HepG2 (cell line): ENCODE measurements around the gene HPCAL1. TPM values are rescaled to one million over a fixed set of nuclear protein-coding genes. Genes with fewer than 3 reads are reported as not detected.
A peak's percentile ranks its signal among the peaks of the same experiment; 100 is the strongest.

Experiments used
- ATF7 ChIP-seq, 2 experiments: fragments of 450-650 bp in 1 of 2; sonication (generic) in 1 of 2; formaldehyde crosslinking in 1 of 2; IDR thresholded peaks; 2 replicates each; pipeline versions ENCODE4 v1.4.0 to v1.6.1; 2016 to 2020; ENCODE audit warnings: antibody characterized with exemption in 1 of 2, mild to moderate bottlenecking in 1 of 2, missing genetic modification reagents in 1 of 2
- CEBPG ChIP-seq: IDR thresholded peaks from 2 replicates; pipeline ENCODE4 v1.6.1; 2016
- FOXP1 ChIP-seq, 2 experiments: fragments of 450-650 bp in 1 of 2; IDR thresholded peaks; 2 replicates each; pipeline ENCODE4 v1.6.1; 2017 to 2018; ENCODE audit warnings: antibody characterized with exemption in 1 of 2
- HCFC1 ChIP-seq: fragments of 150-350 bp; IDR thresholded peaks from 2 replicates; pipeline ENCODE4 v1.6.1; 2014; ENCODE audit warnings: low read depth, low read length
- HDAC2 ChIP-seq: sonication (generic); formaldehyde crosslinking; IDR thresholded peaks from 2 replicates; pipeline ENCODE4 v1.4.0; 2020; ENCODE audit warnings: missing genetic modification reagents
- PBX2 ChIP-seq: IDR thresholded peaks from 2 replicates; pipeline ENCODE4 v1.6.1; 2016; ENCODE audit warnings: control low read depth
- SATB2 ChIP-seq: sonication (generic); formaldehyde crosslinking; IDR thresholded peaks from 2 replicates; pipeline ENCODE4 v1.5.0; 2020; ENCODE audit warnings: missing genetic modification reagents
- ZBTB40 ChIP-seq, 2 experiments: fragments of 450-650 bp in 1 of 2; sonication (generic) in 1 of 2; formaldehyde crosslinking in 1 of 2; IDR thresholded peaks; 2 replicates each; pipeline versions ENCODE4 v1.6.1 to v1.8.0; 2016 to 2022; ENCODE audit warnings: antibody characterized with exemption in 1 of 2, mild to moderate bottlenecking in 1 of 2, missing genetic modification reagents in 1 of 2
- ZNF30 ChIP-seq: sonication (generic); formaldehyde crosslinking; IDR thresholded peaks from 2 replicates; pipeline ENCODE4 v1.5.0; 2020; ENCODE audit warnings: mild to moderate bottlenecking, missing genetic modification reagents
- ZNF326 ChIP-seq: sonication (generic); formaldehyde crosslinking; IDR thresholded peaks from 2 replicates; pipeline ENCODE4 v1.4.0; 2020; ENCODE audit warnings: missing genetic modification reagents, borderline replicate concordance
- ZNF577 ChIP-seq: sonication (generic); formaldehyde crosslinking; IDR thresholded peaks from 2 replicates; pipeline ENCODE4 v1.4.0; 2020; ENCODE audit warnings: mild to moderate bottlenecking, low read depth, missing genetic modification reagents, borderline replicate concordance
- ZNF713 ChIP-seq: sonication (generic); formaldehyde crosslinking; IDR thresholded peaks from 2 replicates; pipeline ENCODE4 v1.4.0; 2020; ENCODE audit warnings: mild to moderate bottlenecking, missing genetic modification reagents
- ZNF792 ChIP-seq: IDR thresholded peaks from 2 replicates; pipeline ENCODE4 v1.6.1; 2016
- polyA plus RNA-seq, 8 experiments: library from polyadenylated mRNA; depleted of rRNA in 3 of 8; stranded (reverse) in 7 of 8; unstranded in 1 of 8; fragments of >200 nt; fragmentation: Illumina TruSeq in 4 of 8; extraction: Trizol in 4 of 8; gene quantifications; 2 replicates each; pipeline versions ENCODE4 v1.2.1 to v1.2.3, GENCODE V29; 2011 to 2016; ENCODE audit warnings: low read depth in 4 of 8, missing spikeins in 1 of 8, mixed read lengths in 1 of 8; ENCODE audit not compliant: insufficient read depth in 1 of 8
- total RNA-seq, 5 experiments: library from RNA; depleted of rRNA; stranded (reverse); fragments of >200 nt; fragmentation: Illumina TruSeq; extraction: Trizol; gene quantifications; 2 replicates each; pipeline ENCODE4 v1.2.3, GENCODE V29; 2016; ENCODE audit warnings: low read depth in 1 of 5
- TF ChIP-seq, protein P1 (sequence below): fragments of 450-650 bp; IDR thresholded peaks from 2 replicates; pipeline ENCODE4 v1.6.1; 2017; ENCODE audit warnings: mild to moderate bottlenecking

Gene HPCAL1
- total and polyA plus RNA-seq, 2 of the 13 experiments (the other 11 are each of a cell fraction or from before 2014, with no cell fraction given) = 29.5 to 29.9 TPM

DNA sequence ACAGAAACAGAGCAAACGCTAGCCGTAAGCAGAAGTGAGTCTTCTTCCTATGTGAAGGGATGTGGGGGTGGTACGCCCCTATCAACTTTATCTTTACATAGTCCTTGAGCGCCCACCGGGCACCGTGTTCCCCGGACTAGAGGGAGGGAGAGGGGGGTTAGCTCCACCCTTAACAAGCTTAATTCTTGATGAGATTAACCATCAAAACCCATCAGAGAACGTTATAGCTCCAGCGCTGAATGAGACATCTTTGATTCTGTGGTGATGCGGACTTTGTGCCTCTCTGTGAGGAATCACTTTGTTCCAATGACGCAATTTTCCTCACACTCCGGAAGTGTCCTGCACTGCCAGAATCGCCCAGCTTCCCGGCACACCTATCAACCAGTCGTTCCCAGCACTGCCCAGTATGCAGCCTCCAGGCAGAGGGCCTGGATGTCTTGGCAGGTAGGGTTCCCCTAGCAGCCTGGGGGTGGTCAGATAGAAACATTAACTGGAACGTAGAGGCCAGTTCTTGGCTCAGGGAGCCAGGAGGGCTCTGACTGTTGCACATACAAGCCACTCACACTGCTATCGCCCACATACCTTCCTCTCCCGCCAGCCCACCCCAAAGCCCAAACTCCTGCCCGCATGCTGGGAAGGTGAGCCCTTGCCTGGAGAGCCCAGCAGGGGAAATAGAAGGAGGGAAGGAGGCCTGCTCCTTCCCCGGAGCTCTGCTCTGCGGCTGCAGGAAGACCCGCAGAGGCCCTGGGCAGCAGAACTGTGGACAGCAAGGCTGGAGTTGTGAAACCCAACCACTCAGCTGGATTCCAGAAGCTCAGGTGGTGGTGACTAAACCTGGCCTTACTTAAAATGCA is 147.4 kb downstream of the HPCAL1 start (continued):
- TF ChIP-seq ZBTB40 (IDR thresholded peaks at IDR 0.05) = peak; percentile 67; the same call in 1 of the 2 replicates
- TF ChIP-seq ZBTB40 (CRISPR knock-in tag; IDR thresholded peaks at IDR 0.05) = peak; percentile 26; the same call in 1 of the 2 replicates
- TF ChIP-seq ZNF30 (CRISPR knock-in tag) = no peak
- TF ChIP-seq ZNF713 (CRISPR knock-in tag) = no peak
- peak; percentile 96 for TF ChIP-seq ATF7 (IDR thresholded peaks at IDR 0.05)
- TF ChIP-seq ATF7 (CRISPR knock-in tag; IDR thresholded peaks at IDR 0.05) = peak; percentile 97
- TF ChIP-seq ZNF792 (CRISPR knock-in tag) = peak; percentile 80; the same call in 1 of the 2 replicates
- TF ChIP-seq ZNF326 (CRISPR knock-in tag) = 0 out of 2 replicates have a peak, but pooled peaks have one; percentile 17
- TF ChIP-seq CEBPG (CRISPR knock-in tag) = peak; percentile 99
- no peak for TF ChIP-seq HCFC1
- no peak for TF ChIP-seq ZNF577 (CRISPR knock-in tag)
- 0 out of 2 replicates have a peak, but pooled peaks have one; percentile 4 for TF ChIP-seq PBX2 (CRISPR knock-in tag)
- TF ChIP-seq, protein P1, sequence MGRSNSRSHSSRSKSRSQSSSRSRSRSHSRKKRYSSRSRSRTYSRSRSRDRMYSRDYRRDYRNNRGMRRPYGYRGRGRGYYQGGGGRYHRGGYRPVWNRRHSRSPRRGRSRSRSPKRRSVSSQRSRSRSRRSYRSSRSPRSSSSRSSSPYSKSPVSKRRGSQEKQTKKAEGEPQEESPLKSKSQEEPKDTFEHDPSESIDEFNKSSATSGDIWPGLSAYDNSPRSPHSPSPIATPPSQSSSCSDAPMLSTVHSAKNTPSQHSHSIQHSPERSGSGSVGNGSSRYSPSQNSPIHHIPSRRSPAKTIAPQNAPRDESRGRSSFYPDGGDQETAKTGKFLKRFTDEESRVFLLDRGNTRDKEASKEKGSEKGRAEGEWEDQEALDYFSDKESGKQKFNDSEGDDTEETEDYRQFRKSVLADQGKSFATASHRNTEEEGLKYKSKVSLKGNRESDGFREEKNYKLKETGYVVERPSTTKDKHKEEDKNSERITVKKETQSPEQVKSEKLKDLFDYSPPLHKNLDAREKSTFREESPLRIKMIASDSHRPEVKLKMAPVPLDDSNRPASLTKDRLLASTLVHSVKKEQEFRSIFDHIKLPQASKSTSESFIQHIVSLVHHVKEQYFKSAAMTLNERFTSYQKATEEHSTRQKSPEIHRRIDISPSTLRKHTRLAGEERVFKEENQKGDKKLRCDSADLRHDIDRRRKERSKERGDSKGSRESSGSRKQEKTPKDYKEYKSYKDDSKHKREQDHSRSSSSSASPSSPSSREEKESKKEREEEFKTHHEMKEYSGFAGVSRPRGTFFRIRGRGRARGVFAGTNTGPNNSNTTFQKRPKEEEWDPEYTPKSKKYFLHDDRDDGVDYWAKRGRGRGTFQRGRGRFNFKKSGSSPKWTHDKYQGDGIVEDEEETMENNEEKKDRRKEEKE = no peak
- TF ChIP-seq HDAC2 (CRISPR knock-in tag) = peak; percentile 91
- no peak for TF ChIP-seq SATB2
- TF ChIP-seq FOXP1 (IDR thresholded peaks at IDR 0.05) = no peak
- peak; percentile 44; the same call in 1 of the 2 replicates for TF ChIP-seq FOXP1 (CRISPR knock-in tag; IDR thresholded peaks at IDR 0.05)
